Karpas-422 (cell line): Measurements from ENCODE around the gene GPR39. TPM values are rescaled to one million over a fixed set of nuclear protein-coding genes. Genes with fewer than 3 reads are reported as not detected.

Experiments used
- DNase-seq: peaks from one replicate; pipeline ENCODE4 v3.0.0-alpha.2; 2015
- H2AFZ ChIP-seq: fragments of 200-600 bp; sonication (generic); 2 replicates; pipeline ENCODE4 v1.6.1; 2014; ENCODE audit warnings: antibody characterized with exemption, low read length, mixed read lengths
- H3K27ac ChIP-seq: fragments of 200-600 bp; sonication (generic); 2 replicates; pipeline ENCODE4 v1.5.1; 2014; ENCODE audit warnings: mild to moderate bottlenecking, low read length, moderate library complexity
- H3K27me3 ChIP-seq: fragments of 200-600 bp; sonication (generic); 2 replicates; pipeline ENCODE4 v1.6.1; 2014; ENCODE audit warnings: low read length, mixed read lengths
- H3K36me3 ChIP-seq: fragments of 200-600 bp; sonication (generic); 2 replicates; pipeline ENCODE4 v1.6.1; 2014; ENCODE audit warnings: low read length, mixed read lengths; ENCODE audit not compliant: insufficient read depth
- H3K4me1 ChIP-seq: fragments of 200-600 bp; sonication (generic); 2 replicates; pipeline ENCODE4 v1.6.1; 2014; ENCODE audit warnings: mild to moderate bottlenecking, low read length, mixed read lengths
- H3K4me2 ChIP-seq: fragments of 200-600 bp; sonication (generic); 2 replicates; pipeline ENCODE4 v1.6.1; 2014; ENCODE audit warnings: low read length, low read depth, mild to moderate bottlenecking; ENCODE audit not compliant: poor library complexity, severe bottlenecking
- H3K4me3 ChIP-seq: fragments of 200-600 bp; sonication (generic); 2 replicates; pipeline ENCODE4 v1.5.1; 2014; ENCODE audit warnings: mild to moderate bottlenecking, antibody characterized with exemption, low read length, mixed read lengths
- H3K79me2 ChIP-seq: fragments of 200-600 bp; sonication (generic); 2 replicates; pipeline ENCODE4 v1.6.1; 2014; ENCODE audit warnings: mild to moderate bottlenecking, low read length, mixed read lengths
- H3K9ac ChIP-seq: fragments of 200-600 bp; sonication (generic); 2 replicates; pipeline ENCODE4 v1.6.0; 2014; ENCODE audit warnings: low read length
- H3K9me2 ChIP-seq: fragments of 200-600 bp; sonication (generic), shearing (Covaris generic); replicated peaks from 2 replicates; pipeline ENCODE4 v1.6.0; 2014; ENCODE audit warnings: mild to moderate bottlenecking, low read length, moderate library complexity; ENCODE audit not compliant: insufficient read depth
- H3K9me3 ChIP-seq: fragments of 300-700, 200-600 bp; sonication (generic); 2 replicates; pipeline ENCODE4 v1.6.1; 2014; ENCODE audit warnings: low read length, mixed read lengths
- H4K20me1 ChIP-seq: fragments of 200-600 bp; sonication (generic); 2 replicates; pipeline ENCODE4 v1.6.1; 2014; ENCODE audit warnings: mild to moderate bottlenecking, antibody characterized with exemption, low read length, low read depth; ENCODE audit not compliant: insufficient read depth
- total RNA-seq: library from RNA; depleted of rRNA; stranded (reverse); fragments of >200 nt; shearing (Covaris generic); gene quantifications from 2 replicates; pipeline ENCODE4 v1.2.3, GENCODE V29; 2014; ENCODE audit warnings: low replicate concordance

GPR39 gene
- total RNA-seq, 1 experiment from 2014 or later: 0.34 TPM

DNA sequence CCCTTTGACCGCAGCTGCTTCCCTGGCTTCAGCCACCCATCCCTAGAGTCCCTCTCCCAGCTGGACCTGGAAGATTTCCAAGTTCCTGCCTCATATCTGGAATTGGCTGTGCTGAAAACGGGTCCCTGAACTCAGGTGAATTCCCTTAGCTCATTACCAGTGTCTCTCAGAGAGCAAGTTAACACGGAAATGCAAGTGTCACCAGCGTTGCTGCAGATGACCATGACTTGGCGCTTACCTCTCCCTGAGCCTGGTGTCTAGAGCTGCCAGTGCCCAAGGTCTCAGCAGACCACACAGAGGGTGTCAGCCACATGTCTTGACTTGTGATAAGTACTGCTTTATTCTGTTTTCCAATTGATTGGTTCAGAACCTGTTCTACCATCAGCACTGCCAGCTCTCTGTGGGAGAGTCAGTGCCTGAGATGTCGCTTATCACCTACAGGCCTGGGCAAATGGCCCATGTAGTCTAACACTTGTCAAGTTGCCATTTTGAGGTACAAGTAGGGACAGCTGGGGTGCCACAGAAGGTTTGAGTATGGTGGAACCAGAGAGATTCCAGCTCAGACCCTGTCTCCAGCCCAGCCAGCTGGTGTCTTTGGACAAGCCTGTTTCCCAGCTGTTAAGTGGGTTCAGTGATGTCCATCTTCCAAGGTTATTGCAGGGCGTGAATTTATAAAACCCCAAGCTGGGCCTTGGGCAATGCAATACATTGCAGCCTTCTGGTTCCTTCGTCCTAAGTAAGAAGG lies 204.7 kb downstream of the GPR39 start:
- no peaks in the 10 kb centered on the region for H3K79me2 ChIP-seq
- no peaks in the 10 kb centered on the region for H3K9me2 ChIP-seq
- no peak overlapping the region for H3K4me3 ChIP-seq
- H3K9me3 ChIP-seq: no peaks in the 10 kb centered on the region
- no peak overlapping the region for H3K27ac ChIP-seq
- no peak overlapping the region for H3K9ac ChIP-seq
- H3K4me2 ChIP-seq: no peak overlapping the region
- H3K36me3 ChIP-seq: no peaks in the 10 kb centered on the region
- no peak for DNase-seq
- H3K27me3 ChIP-seq: no peaks in the 10 kb centered on the region
- H3K4me1 ChIP-seq: no peaks in the 10 kb centered on the region
- no peak overlapping the region for H2AFZ ChIP-seq
- no peaks in the 10 kb centered on the region for H4K20me1 ChIP-seq

DNA sequence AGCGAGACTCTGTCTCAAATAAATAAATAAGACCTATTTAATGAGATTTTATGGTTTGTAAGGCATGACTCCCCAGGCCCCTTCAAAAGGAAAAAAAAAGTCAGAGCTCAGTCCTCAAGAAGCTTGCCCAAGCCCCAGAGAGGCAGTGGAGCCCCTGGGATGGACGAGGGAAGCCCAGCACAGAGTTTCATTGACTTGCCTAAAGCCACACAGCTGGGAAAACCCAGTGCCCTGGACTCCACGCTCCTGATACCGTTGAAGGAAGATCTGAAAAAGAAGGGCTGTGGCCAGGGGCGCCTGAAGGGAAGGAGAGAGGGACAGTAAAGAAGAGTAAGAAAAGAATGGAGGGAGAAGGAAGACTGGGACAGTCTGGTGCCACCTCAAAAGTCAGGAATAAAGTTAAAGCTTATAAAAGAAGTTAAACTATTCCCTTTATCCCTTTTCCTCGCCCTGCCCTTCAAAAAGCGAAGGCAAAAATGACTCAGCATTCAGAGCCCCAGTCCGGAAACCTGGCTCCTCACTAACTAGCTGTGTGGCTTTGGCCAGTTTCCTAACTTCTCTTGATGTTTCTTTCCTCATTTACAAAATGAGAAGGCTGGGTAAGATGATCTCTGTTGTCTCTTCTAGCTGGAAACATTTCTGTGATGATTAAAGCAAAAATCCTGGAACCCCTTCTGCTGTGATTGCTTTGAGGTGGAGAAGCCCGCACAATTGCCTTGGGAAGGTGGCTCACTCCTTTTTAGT lies 206.7 kb downstream of the GPR39 start:
- no peak for DNase-seq
- no peak overlapping the region for H3K4me3 ChIP-seq
- no peak overlapping the region for H3K27ac ChIP-seq
- H4K20me1 ChIP-seq: no peaks in the 10 kb centered on the region
- H2AFZ ChIP-seq: no peak overlapping the region
- H3K36me3 ChIP-seq: no peaks in the 10 kb centered on the region
- H3K9me2 ChIP-seq: no peaks in the 10 kb centered on the region
- no peaks in the 10 kb centered on the region for H3K27me3 ChIP-seq
- no peaks in the 10 kb centered on the region for H3K9me3 ChIP-seq
- no peak overlapping the region for H3K9ac ChIP-seq
- no peaks in the 10 kb centered on the region for H3K4me1 ChIP-seq
- no peak overlapping the region for H3K4me2 ChIP-seq
- no peaks in the 10 kb centered on the region for H3K79me2 ChIP-seq

DNA sequence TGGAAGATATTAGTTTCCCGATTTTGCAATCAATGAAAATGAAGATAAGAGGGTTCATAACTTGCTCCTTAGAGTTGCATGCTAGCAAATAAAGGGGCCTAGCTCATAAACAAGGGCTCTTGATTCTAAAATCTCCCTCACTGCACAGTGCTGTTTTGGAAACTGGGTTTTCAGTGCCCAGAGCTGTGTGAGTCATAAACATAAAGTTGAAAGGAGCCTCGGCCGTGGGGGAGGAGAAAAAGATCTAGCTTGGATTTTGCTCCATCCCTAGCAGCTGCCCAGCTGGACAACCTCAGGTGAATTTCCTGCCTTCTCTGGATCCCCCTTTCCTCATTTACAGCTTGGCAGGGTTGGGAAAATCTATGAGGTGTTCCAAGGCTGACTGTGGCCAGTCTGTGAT lies 210.9 kb downstream of the GPR39 start:
- Histone ChIP-seq H3K9me2 (no peaks in the 10 kb centered on the region), H3K36me3 (no peaks in the 10 kb centered on the region), H3K27me3 (no peaks in the 10 kb centered on the region), H3K27ac (no peak overlapping the region), H3K4me1 (no peaks in the 10 kb centered on the region), H4K20me1 (no peaks in the 10 kb centered on the region), H3K9me3 (no peaks in the 10 kb centered on the region), H3K4me3 (no peak overlapping the region), H2AFZ (no peak overlapping the region), H3K4me2 (no peak overlapping the region), H3K79me2 (no peaks in the 10 kb centered on the region), H3K9ac (no peak overlapping the region)
- DNase-seq: no peak

DNA sequence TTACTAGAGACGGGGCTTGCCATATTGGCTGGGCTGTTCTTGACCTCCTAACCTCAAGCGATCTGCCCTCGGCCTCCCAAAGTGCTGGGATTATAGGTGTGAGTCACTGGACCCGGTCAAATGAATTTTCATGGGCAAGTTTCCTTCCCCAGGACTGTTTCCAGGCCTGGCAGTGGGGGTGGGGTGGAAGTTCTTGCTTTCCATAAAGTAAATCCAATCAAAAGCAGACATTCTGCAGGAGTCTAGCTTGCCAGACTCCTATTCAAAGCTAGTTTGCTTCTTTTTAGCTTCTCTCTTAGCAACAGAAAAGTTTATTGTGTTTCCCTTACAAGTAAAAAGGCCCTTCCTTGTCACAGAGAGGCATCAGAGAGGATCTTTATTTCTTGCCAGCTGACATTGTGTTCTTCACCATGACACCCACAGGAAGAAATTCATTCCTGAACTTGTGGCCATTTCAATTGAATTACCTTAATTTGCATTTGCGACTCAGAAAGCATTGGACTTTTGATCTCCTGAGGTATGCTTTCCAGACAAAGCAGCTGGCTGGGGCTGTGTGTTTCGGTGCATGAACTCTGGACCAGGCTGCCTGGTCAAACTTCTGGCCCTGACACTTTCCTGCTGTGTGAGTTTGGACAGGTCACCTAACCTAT lies 215.5 kb downstream of the GPR39 start:
- H3K9ac ChIP-seq: no peak overlapping the region
- H3K27ac ChIP-seq: no peak overlapping the region
- no peak for DNase-seq
- H3K9me2 ChIP-seq: no peaks in the 10 kb centered on the region
- no peaks in the 10 kb centered on the region for H3K27me3 ChIP-seq
- H3K4me3 ChIP-seq: no peak overlapping the region
- H4K20me1 ChIP-seq: no peaks in the 10 kb centered on the region
- no peak overlapping the region for H3K4me2 ChIP-seq
- no peaks in the 10 kb centered on the region for H3K4me1 ChIP-seq
- no peaks in the 10 kb centered on the region for H3K9me3 ChIP-seq
- H3K36me3 ChIP-seq: no peaks in the 10 kb centered on the region
- no peaks in the 10 kb centered on the region for H3K79me2 ChIP-seq
- H2AFZ ChIP-seq: no peak overlapping the region

DNA sequence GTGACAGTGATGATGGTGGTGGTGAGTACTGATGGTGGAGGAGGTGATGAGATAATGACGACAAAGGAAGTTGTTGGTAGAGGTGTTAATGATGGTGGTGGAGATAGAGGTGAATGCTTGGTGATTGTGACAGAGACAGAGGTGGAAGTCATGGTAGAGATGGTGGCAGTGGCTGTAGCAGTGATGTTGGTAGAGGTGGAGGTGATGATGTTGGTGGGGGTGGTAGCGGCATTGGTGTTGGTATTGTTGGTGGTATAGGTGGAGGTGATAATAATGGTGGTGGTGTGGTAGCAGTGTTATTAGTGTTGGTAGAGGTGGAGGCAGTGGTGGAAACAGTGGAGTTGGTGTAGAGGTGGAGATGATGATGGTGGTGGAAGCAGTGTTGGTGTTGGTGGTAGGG lies 217.0 kb downstream of the GPR39 start:
- Histone ChIP-seq H3K9me3 (no peaks in the 10 kb centered on the region), H3K27me3 (no peaks in the 10 kb centered on the region), H3K79me2 (no peaks in the 10 kb centered on the region), H3K4me3 (no peak overlapping the region), H3K27ac (no peak overlapping the region), H3K9ac (no peak overlapping the region), H3K4me2 (no peak overlapping the region), H4K20me1 (no peaks in the 10 kb centered on the region), H3K36me3 (no peaks in the 10 kb centered on the region), H2AFZ (no peak overlapping the region), H3K4me1 (0 out of 2 replicates have a peak, but pooled peaks cover 4% of the 10 kb centered on the region), H3K9me2 (no peaks in the 10 kb centered on the region)
- DNase-seq: no peak

DNA sequence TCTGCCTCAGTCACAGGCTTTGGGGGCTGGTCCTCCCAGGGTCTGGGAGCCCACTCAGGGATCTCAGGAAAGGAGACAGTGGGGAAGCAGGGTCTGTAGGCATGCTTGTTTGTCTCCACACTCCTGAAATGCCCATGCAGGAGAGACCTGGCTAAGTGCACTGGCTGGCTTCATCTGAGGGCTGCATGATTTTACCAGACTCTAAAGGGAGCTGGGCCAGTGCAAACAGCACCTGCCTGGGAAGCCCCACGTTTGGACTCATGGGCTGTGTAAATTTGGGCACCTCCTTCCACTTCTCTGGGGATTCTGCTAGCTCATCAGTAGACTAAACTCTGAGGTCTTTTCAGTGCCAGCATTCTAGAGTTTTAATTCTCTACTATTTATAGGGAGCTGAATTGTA lies 219.7 kb downstream of the GPR39 start:
- no peaks in the 10 kb centered on the region for H3K79me2 ChIP-seq
- H3K4me2 ChIP-seq: no peak overlapping the region
- H3K9me3 ChIP-seq: no peaks in the 10 kb centered on the region
- H3K9ac ChIP-seq: no peak overlapping the region
- no peak overlapping the region for H3K27ac ChIP-seq
- no peak overlapping the region for H2AFZ ChIP-seq
- H3K36me3 ChIP-seq: no peaks in the 10 kb centered on the region
- no peaks in the 10 kb centered on the region for H3K9me2 ChIP-seq
- H4K20me1 ChIP-seq: no peaks in the 10 kb centered on the region
- 0 out of 2 replicates have a peak, but pooled peaks cover 4% of the 10 kb centered on the region for H3K27me3 ChIP-seq
- no peak for DNase-seq
- peaks cover 5% of the 10 kb centered on the region; the same call in 1 of the 2 replicates for H3K4me1 ChIP-seq
- no peak overlapping the region for H3K4me3 ChIP-seq

DNA sequence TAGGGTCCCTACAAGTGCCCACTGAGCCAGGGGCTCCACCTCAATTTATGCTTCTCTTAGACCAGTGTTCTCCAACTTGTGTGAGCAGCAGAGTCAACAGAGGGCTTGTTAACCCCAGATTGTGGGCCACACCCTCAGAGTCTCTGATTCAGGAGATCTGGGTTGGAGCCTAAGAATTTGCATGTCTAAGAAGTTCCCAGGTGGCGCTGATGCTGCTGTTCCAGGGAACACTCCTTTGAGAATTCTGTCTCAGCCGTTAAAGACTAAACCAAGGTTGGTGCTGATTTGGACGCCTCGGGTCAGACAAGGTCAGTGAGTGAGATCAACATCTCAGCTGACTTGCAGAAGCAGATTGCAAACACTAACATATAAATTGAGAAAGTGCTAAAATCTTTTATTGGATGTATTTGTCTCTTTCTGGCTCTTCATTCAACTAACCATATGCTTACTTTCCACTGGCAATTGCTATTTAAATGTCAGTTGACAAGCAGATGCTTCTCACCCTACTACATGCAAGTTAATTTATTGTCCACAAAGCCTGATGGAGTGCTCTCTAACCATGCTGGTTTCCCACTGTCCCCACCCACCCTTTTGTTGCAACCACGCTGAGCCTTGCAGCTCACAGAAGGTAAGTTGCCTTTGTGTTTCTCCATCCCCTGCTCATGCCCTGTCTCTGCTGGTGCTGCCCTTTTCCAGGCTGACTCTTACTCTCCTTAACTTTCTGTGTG lies 221.9 kb downstream of the GPR39 start:
- Histone ChIP-seq H2AFZ (no peak overlapping the region), H3K9ac (no peak overlapping the region), H3K4me1 (peaks cover 26% of the 10 kb centered on the region), H3K27ac (no peak overlapping the region), H3K4me2 (no peak overlapping the region), H3K9me3 (no peaks in the 10 kb centered on the region), H3K4me3 (no peak overlapping the region), H3K9me2 (no peaks in the 10 kb centered on the region), H3K36me3 (no peaks in the 10 kb centered on the region), H3K79me2 (no peaks in the 10 kb centered on the region), H4K20me1 (no peaks in the 10 kb centered on the region), H3K27me3 (0 out of 2 replicates have a peak, but pooled peaks cover 4% of the 10 kb centered on the region)
- DNase-seq: no peak

DNA sequence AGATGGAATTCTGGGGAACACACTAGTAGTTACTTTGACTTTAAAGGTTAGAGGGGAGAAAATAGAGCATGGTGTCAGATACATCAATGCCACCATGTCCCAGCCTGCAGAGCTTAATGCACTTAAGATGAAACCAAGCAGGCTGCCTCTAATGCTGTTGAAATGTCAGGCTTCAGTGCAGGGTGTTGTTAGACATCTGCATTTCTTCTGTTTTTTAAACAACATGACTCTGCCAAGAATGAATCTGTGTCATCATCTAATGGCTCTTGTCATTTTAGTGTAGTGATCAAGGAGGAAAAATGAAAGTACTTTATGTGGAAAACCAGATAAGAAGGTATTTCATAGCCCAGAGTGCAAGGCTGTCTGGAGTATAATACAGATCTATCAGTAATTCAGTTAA lies 223.5 kb downstream of the GPR39 start:
- Histone ChIP-seq H3K9ac (no peak overlapping the region), H4K20me1 (no peaks in the 10 kb centered on the region), H3K36me3 (no peaks in the 10 kb centered on the region), H3K9me2 (no peaks in the 10 kb centered on the region), H3K27ac (no peak overlapping the region), H3K4me1 (peaks cover 42% of the 10 kb centered on the region), H3K79me2 (no peaks in the 10 kb centered on the region), H3K9me3 (no peaks in the 10 kb centered on the region), H2AFZ (no peak overlapping the region), H3K27me3 (0 out of 2 replicates have a peak, but pooled peaks cover 4% of the 10 kb centered on the region), H3K4me2 (no peak overlapping the region), H3K4me3 (no peak overlapping the region)
- no peak for DNase-seq
